Measurements from ENCODE around the gene EFL1. TPM values are rescaled to one million over a fixed set of nuclear protein-coding genes. Genes with fewer than 3 reads are reported as not detected.

The EFL1 gene
- total RNA-seq, 4 donors from 2014 or later: 35.0 to 57.9 (median 46.5) TPM

- intact Hi-C loops (cut with DNase I; ENCODE audit: low total_unique reads) (no loop called here), in situ Hi-C loops (cut with MboI; ENCODE audit: low pct_ligation_motif_present in 1 of 4, low pct_unique_long_range_greater_than_20kb in 1 of 4, low sequenced_read_pairs in 3 of 4) (no loop called here)
- Histone ChIP-seq H3K9me3 (no peaks in the 10 kb centered on the region), H3K27me3 (no peaks in the 10 kb centered on the region), H3K36me3 (no peaks in the 10 kb centered on the region), H3K4me3 (no peak overlapping the region), H3K4me1 (no peaks in the 10 kb centered on the region), H3K27ac (no peak overlapping the region)
- DNase-seq: no peak
- WGBS, 2 donors (ENCODE audit: low coverage in 1 of 2): 82 to 86% methylated on average over 4 to 5 of the region's 5 CpGs
- TF ChIP-seq, protein P1, sequence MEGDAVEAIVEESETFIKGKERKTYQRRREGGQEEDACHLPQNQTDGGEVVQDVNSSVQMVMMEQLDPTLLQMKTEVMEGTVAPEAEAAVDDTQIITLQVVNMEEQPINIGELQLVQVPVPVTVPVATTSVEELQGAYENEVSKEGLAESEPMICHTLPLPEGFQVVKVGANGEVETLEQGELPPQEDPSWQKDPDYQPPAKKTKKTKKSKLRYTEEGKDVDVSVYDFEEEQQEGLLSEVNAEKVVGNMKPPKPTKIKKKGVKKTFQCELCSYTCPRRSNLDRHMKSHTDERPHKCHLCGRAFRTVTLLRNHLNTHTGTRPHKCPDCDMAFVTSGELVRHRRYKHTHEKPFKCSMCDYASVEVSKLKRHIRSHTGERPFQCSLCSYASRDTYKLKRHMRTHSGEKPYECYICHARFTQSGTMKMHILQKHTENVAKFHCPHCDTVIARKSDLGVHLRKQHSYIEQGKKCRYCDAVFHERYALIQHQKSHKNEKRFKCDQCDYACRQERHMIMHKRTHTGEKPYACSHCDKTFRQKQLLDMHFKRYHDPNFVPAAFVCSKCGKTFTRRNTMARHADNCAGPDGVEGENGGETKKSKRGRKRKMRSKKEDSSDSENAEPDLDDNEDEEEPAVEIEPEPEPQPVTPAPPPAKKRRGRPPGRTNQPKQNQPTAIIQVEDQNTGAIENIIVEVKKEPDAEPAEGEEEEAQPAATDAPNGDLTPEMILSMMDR (IDR thresholded peaks at IDR 0.05): no peak
- TF ChIP-seq POLR2A (IDR thresholded peaks at IDR 0.05): no peak
- no peak for TF ChIP-seq EP300 (IDR thresholded peaks at IDR 0.05; ENCODE audit: low read depth)
- TF ChIP-seq POLR2AphosphoS5 (IDR thresholded peaks at IDR 0.05): no peak
These were observed 147.9 kb downstream of the EFL1 start for GRCh38 chr15:82114660-82115059.

- Histone ChIP-seq H3K27ac (no peak overlapping the region), H3K36me3 (no peaks in the 10 kb centered on the region), H3K27me3 (no peaks in the 10 kb centered on the region), H3K4me3 (no peak overlapping the region), H3K4me1 (no peaks in the 10 kb centered on the region), H3K9me3 (no peaks in the 10 kb centered on the region)
- in situ Hi-C loops (cut with MboI; ENCODE audit: low pct_ligation_motif_present in 1 of 4, low pct_unique_long_range_greater_than_20kb in 1 of 4, low sequenced_read_pairs in 3 of 4): no loop called here
- no peak for DNase-seq
- TF ChIP-seq POLR2AphosphoS5 (IDR thresholded peaks at IDR 0.05) (no peak), POLR2A (IDR thresholded peaks at IDR 0.05) (no peak), EP300 (IDR thresholded peaks at IDR 0.05; ENCODE audit: low read depth) (no peak)
- TF ChIP-seq, protein P1 (IDR thresholded peaks at IDR 0.05): no peak
- intact Hi-C loops (cut with DNase I; ENCODE audit: low total_unique reads): no loop called here
- 89% methylated on average over 1 of the region's 1 CpG; no CpG with 5 or more reads in 1 of the 2 donors for WGBS, 2 donors (ENCODE audit: low coverage in 1 of 2)
These were observed 149.3 kb downstream of the EFL1 start for GRCh38 chr15:82113106-82113715.

GRCh38 chr15:82111918-82112317, 150.6 kb downstream of the EFL1 start:
- intact Hi-C loops (cut with DNase I; ENCODE audit: low total_unique reads) (loop anchor here (1.0 kb wide), 1 partner anchor 28 kb away; no protein-coding TSS in a partner anchor), in situ Hi-C loops (cut with MboI; ENCODE audit: low pct_ligation_motif_present in 1 of 4, low pct_unique_long_range_greater_than_20kb in 1 of 4, low sequenced_read_pairs in 3 of 4) (no loop called here)
- Histone ChIP-seq H3K27me3 (no peaks in the 10 kb centered on the region), H3K36me3 (no peaks in the 10 kb centered on the region), H3K27ac (no peak overlapping the region), H3K4me3 (no peak overlapping the region), H3K4me1 (no peaks in the 10 kb centered on the region), H3K9me3 (no peaks in the 10 kb centered on the region)
- 91 to 92% methylated on average over 6 to 9 of the region's 9 CpGs for WGBS, 2 donors (ENCODE audit: low coverage in 1 of 2)
- TF ChIP-seq EP300 (IDR thresholded peaks at IDR 0.05; ENCODE audit: low read depth): no peak
- TF ChIP-seq, protein P1 (IDR thresholded peaks at IDR 0.05): no peak
- no peak for TF ChIP-seq POLR2AphosphoS5 (IDR thresholded peaks at IDR 0.05)
- TF ChIP-seq POLR2A (IDR thresholded peaks at IDR 0.05): no peak
- DNase-seq: no peak

GRCh38 chr15:82110144-82110543, 152.4 kb downstream of the EFL1 start:
- Histone ChIP-seq H3K4me3 (no peak overlapping the region), H3K27me3 (no peaks in the 10 kb centered on the region), H3K27ac (no peak overlapping the region), H3K36me3 (no peaks in the 10 kb centered on the region), H3K9me3 (no peaks in the 10 kb centered on the region), H3K4me1 (no peaks in the 10 kb centered on the region)
- DNase-seq: no peak
- in situ Hi-C loops (cut with MboI; ENCODE audit: low pct_ligation_motif_present in 1 of 4, low pct_unique_long_range_greater_than_20kb in 1 of 4, low sequenced_read_pairs in 3 of 4): no loop called here
- no peak for TF ChIP-seq POLR2AphosphoS5 (IDR thresholded peaks at IDR 0.05)
- TF ChIP-seq, protein P1 (IDR thresholded peaks at IDR 0.05): no peak
- no peak for TF ChIP-seq EP300 (IDR thresholded peaks at IDR 0.05; ENCODE audit: low read depth)
- TF ChIP-seq POLR2A (IDR thresholded peaks at IDR 0.05): no peak
- intact Hi-C loops (cut with DNase I; ENCODE audit: low total_unique reads): no loop called here
- WGBS, 2 donors (ENCODE audit: low coverage in 1 of 2): 91 to 94% methylated on average over 5 of the region's 5 CpGs
